H9 (cell line): Measurements from ENCODE around the gene FBXL7. TPM values are rescaled to one million over a fixed set of nuclear protein-coding genes. Genes with fewer than 3 reads are reported as not detected.

Experiments
- DNase-seq: peaks from one replicate; pipeline ENCODE4 v3.0.0-alpha.2; 2017
- H2AFZ ChIP-seq: one replicate; pipeline ENCODE4 v1.6.1; 2013; ENCODE audit warnings: mild to moderate bottlenecking, low read length, control low read depth, moderate library complexity
- H2AK5ac ChIP-seq: 2 replicates; pipeline ENCODE4 v1.6.1; 2013; ENCODE audit warnings: low read length, control low read depth, mixed read lengths; ENCODE audit not compliant: insufficient read length
- H2BK120ac ChIP-seq: one replicate; pipeline ENCODE4 v1.6.1; 2013; ENCODE audit warnings: low read depth, mild to moderate bottlenecking, low read length, control low read depth, inconsistent platforms; ENCODE audit not compliant: poor library complexity, severe bottlenecking
- H2BK12ac ChIP-seq: 2 replicates; pipeline ENCODE4 v1.6.1; 2013; ENCODE audit warnings: low read length, control low read depth, mixed read lengths, low read depth; ENCODE audit not compliant: insufficient read length
- H2BK15ac ChIP-seq: 2 replicates; pipeline ENCODE4 v1.6.1; 2013; ENCODE audit warnings: low read depth, low read length, control low read depth
- H2BK20ac ChIP-seq: one replicate; pipeline ENCODE4 v1.6.1; 2013; ENCODE audit warnings: low read depth, mild to moderate bottlenecking, low read length, control low read depth, inconsistent platforms; ENCODE audit not compliant: poor library complexity, severe bottlenecking
- H2BK5ac ChIP-seq: 2 replicates; pipeline ENCODE4 v1.6.1; 2013; ENCODE audit warnings: low read length, control low read depth, mixed read lengths; ENCODE audit not compliant: insufficient read length
- H3K14ac ChIP-seq: 2 replicates; pipeline ENCODE4 v1.6.1; 2013; ENCODE audit warnings: low read length, control low read depth; ENCODE audit not compliant: insufficient read depth
- H3K18ac ChIP-seq: 2 replicates; pipeline ENCODE4 v1.6.1; 2013; ENCODE audit warnings: low read depth, mild to moderate bottlenecking, mixed read lengths, low read length, control low read depth; ENCODE audit not compliant: insufficient read length
- H3K23ac ChIP-seq: 2 replicates; pipeline ENCODE4 v1.6.1; 2013; ENCODE audit warnings: low read length, control low read depth, mixed read lengths, low read depth; ENCODE audit not compliant: insufficient read length
- H3K23me2 ChIP-seq: 2 replicates; pipeline ENCODE4 v1.6.1; 2013; ENCODE audit warnings: low read depth, mild to moderate bottlenecking, mixed read lengths, low read length, control low read depth; ENCODE audit not compliant: insufficient read length, poor library complexity, severe bottlenecking
- H3K27ac ChIP-seq: 2 replicates; pipeline ENCODE4 v1.5.1; 2013; ENCODE audit warnings: low read length, control low read depth, mixed read lengths, low read depth; ENCODE audit not compliant: insufficient read length
- H3K27me3 ChIP-seq: 2 replicates; pipeline ENCODE4 v1.6.1; 2013; ENCODE audit warnings: low read length, control low read depth, inconsistent platforms; ENCODE audit not compliant: insufficient read depth
- H3K4ac ChIP-seq: 2 replicates; pipeline ENCODE4 v1.6.1; 2013; ENCODE audit warnings: low read depth, mild to moderate bottlenecking, control low read depth, inconsistent platforms, low read length, moderate library complexity
- H3K4me1 ChIP-seq: 2 replicates; pipeline ENCODE4 v1.6.1; 2013; ENCODE audit warnings: low read length, control low read depth, inconsistent platforms; ENCODE audit not compliant: insufficient read depth
- H3K4me2 ChIP-seq: 2 replicates; pipeline ENCODE4 v1.6.1; 2013; ENCODE audit warnings: low read length, control low read depth, mixed read lengths; ENCODE audit not compliant: insufficient read length, insufficient read depth
- H3K56ac ChIP-seq: 2 replicates; pipeline ENCODE4 v1.6.1; 2013; ENCODE audit warnings: low read depth, mild to moderate bottlenecking, mixed read lengths, low read length, control low read depth; ENCODE audit not compliant: insufficient read length
- H3K79me1 ChIP-seq: 2 replicates; pipeline ENCODE4 v1.6.1; 2013; ENCODE audit warnings: low read depth, mild to moderate bottlenecking, moderate library complexity, low read length, control low read depth, inconsistent platforms; ENCODE audit not compliant: insufficient read depth, poor library complexity, severe bottlenecking
- H3K79me2 ChIP-seq: 2 replicates; pipeline ENCODE4 v1.6.1; 2013; ENCODE audit warnings: low read length, control low read depth, inconsistent platforms; ENCODE audit not compliant: insufficient read depth
- H3K9ac ChIP-seq: 2 replicates; pipeline ENCODE4 v1.6.1; 2013; ENCODE audit warnings: low read length, control low read depth, mixed read lengths; ENCODE audit not compliant: insufficient read length; ENCODE audit errors: extremely low read depth
- H3K9me3 ChIP-seq: one replicate; pipeline ENCODE4 v1.6.1; 2013; ENCODE audit warnings: low read depth, low read length, inconsistent platforms; ENCODE audit not compliant: control insufficient read depth
- H3T11ph ChIP-seq: one replicate; pipeline ENCODE4 v1.6.1; 2013; ENCODE audit warnings: mild to moderate bottlenecking, low read length, control low read depth, inconsistent platforms
- H4K20me1 ChIP-seq: one replicate; pipeline ENCODE4 v1.6.1; 2013; ENCODE audit not compliant: control insufficient read depth, insufficient read length, insufficient read depth
- H4K5ac ChIP-seq: 2 replicates; pipeline ENCODE4 v1.6.1; 2013; ENCODE audit warnings: low read depth, mild to moderate bottlenecking, mixed read lengths, low read length, control low read depth; ENCODE audit not compliant: insufficient read length
- H4K8ac ChIP-seq: replicated peaks from 2 replicates; pipeline ENCODE4 v1.6.1; 2013; ENCODE audit warnings: low read length, control low read depth, mixed read lengths, low read depth; ENCODE audit not compliant: insufficient read length
- H4K91ac ChIP-seq: 2 replicates; pipeline ENCODE4 v1.6.1; 2013; ENCODE audit warnings: low read depth, mild to moderate bottlenecking, moderate library complexity, mixed read lengths, low read length, control low read depth; ENCODE audit not compliant: insufficient read length
- H3K27ac Mint-ChIP-seq, 3 experiments: 2 replicates in 2 of 3; 3 replicates in 1 of 3; pipeline ENCODE4 v1.8.0; 2020 to 2021; ENCODE audit warnings: mixed read lengths in 3 of 3, mild to moderate bottlenecking in 1 of 3, moderate library complexity in 1 of 3
- H3K27me3 Mint-ChIP-seq: 2 replicates; pipeline ENCODE4 v1.8.0; 2021; ENCODE audit warnings: low read depth, mild to moderate bottlenecking, moderate library complexity, mixed read lengths
- H3K36me3 Mint-ChIP-seq, 3 experiments: 2 replicates in 2 of 3; 3 replicates in 1 of 3; pipeline ENCODE4 v1.8.0; 2020 to 2021; ENCODE audit warnings: low read depth in 3 of 3, mixed read lengths in 3 of 3; ENCODE audit not compliant: insufficient read depth in 1 of 3
- H3K4me1 Mint-ChIP-seq, 2 experiments: 2 replicates each; pipeline ENCODE4 v1.8.0; 2020; ENCODE audit warnings: mixed read lengths in 2 of 2
- H3K4me3 Mint-ChIP-seq, 2 experiments: 2 replicates in 1 of 2; 3 replicates in 1 of 2; pipeline ENCODE4 v1.8.0; 2020 to 2021; ENCODE audit warnings: mild to moderate bottlenecking in 2 of 2, mixed read lengths in 2 of 2, moderate library complexity in 1 of 2
- H3K9me3 Mint-ChIP-seq, 2 experiments: 2 replicates in 1 of 2; 3 replicates in 1 of 2; pipeline ENCODE4 v1.8.0; 2020; ENCODE audit warnings: mild to moderate bottlenecking in 2 of 2, mixed read lengths in 2 of 2, moderate library complexity in 1 of 2
- WGBS: extraction: QIAGEN DNeasy Blood & Tissue Kit; methylation state at CpG from one replicate; pipeline ENCODE4 v1.1.7; 2013; ENCODE audit warnings: missing lambda C conversion rate, low lambda C conversion rate, mixed read lengths; ENCODE audit not compliant: insufficient read length; ENCODE audit errors: extremely low coverage; 5-methylcytosine and 5-hydroxymethylcytosine counted together
- total RNA-seq: library from RNA; stranded (reverse); gene quantifications from 2 replicates; pipeline ENCODE4 v1.2.1, GENCODE V29; 2021
- TF ChIP-seq, protein P1 (sequence below): fragments of 200-600 bp; sonication (generic); conservative IDR thresholded peaks from 3 replicates; pipeline ENCODE4 v1.8.0; 2021; ENCODE audit warnings: antibody characterized with exemption, mild to moderate bottlenecking

FBXL7 gene
- total RNA-seq, 1 experiment from 2014 or later = 14.6 TPM

DNA sequence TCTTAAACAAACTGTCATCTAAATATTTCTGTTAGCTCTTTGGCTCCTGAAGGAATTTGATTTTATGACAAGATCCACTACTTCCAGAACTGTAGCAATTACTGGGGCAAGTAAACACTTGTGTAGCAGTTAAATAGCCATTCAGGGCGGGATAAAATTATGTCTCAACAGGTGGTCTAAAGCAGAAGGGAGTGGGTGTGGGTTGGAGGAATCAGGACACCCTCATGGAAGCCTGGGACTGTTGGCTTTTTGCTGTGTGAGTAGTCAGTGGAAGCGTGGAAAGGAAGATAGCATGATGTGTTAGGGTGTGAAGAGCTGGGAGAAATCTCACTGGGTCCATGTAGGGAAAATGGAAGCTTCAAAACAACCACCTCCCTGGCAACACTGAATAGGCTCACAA is 127.1 kb downstream of the FBXL7 start:
- Histone ChIP-seq H3T11ph (no peak overlapping the region), H3K4me2 (no peak overlapping the region), H4K91ac (no peak overlapping the region), H4K5ac (no peak overlapping the region), H2BK5ac (no peak overlapping the region), H3K9ac (no peak overlapping the region), H3K79me2 (no peaks in the 10 kb centered on the region), H3K18ac (no peak overlapping the region), H2AK5ac (no peak overlapping the region), H3K27ac (no peak overlapping the region), H4K8ac (no peak overlapping the region), H2BK120ac (no peak overlapping the region), H3K14ac (no peak overlapping the region), H3K23ac (no peak overlapping the region), H3K23me2 (no peaks in the 10 kb centered on the region), H4K20me1 (no peaks in the 10 kb centered on the region), H2BK15ac (no peak overlapping the region), H3K79me1 (peaks cover 3% of the 10 kb centered on the region), H3K27me3 (no peaks in the 10 kb centered on the region), H3K4ac (no peak overlapping the region), H3K4me1 (no peaks in the 10 kb centered on the region), H3K56ac (no peak overlapping the region), H2BK12ac (no peak overlapping the region), H2BK20ac (no peak overlapping the region), H2AFZ (no peak overlapping the region), H3K9me3 (no peaks in the 10 kb centered on the region)
- Mint-ChIP-seq H3K36me3 (no peaks in the 10 kb centered on the region; a peak in 1 of 7 replicates), H3K4me3 (no peak overlapping the region), H3K27ac (no peak overlapping the region), H3K27me3 (no peaks in the 10 kb centered on the region), H3K9me3 (no peaks in the 10 kb centered on the region), H3K4me1 (peaks cover 3% of the 10 kb centered on the region in 2 experiments)
- DNase-seq = no peak
- TF ChIP-seq, protein P1, sequence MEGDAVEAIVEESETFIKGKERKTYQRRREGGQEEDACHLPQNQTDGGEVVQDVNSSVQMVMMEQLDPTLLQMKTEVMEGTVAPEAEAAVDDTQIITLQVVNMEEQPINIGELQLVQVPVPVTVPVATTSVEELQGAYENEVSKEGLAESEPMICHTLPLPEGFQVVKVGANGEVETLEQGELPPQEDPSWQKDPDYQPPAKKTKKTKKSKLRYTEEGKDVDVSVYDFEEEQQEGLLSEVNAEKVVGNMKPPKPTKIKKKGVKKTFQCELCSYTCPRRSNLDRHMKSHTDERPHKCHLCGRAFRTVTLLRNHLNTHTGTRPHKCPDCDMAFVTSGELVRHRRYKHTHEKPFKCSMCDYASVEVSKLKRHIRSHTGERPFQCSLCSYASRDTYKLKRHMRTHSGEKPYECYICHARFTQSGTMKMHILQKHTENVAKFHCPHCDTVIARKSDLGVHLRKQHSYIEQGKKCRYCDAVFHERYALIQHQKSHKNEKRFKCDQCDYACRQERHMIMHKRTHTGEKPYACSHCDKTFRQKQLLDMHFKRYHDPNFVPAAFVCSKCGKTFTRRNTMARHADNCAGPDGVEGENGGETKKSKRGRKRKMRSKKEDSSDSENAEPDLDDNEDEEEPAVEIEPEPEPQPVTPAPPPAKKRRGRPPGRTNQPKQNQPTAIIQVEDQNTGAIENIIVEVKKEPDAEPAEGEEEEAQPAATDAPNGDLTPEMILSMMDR = no peak
- WGBS = no CpG with 5 or more reads among the region's 2 CpGs
